Hepatocyte (in vitro differentiated cells): ENCODE measurements around the gene AGFG1.

ENCODE experiments used
- CTCF ChIP-seq: fragments of 200-600 bp; sonication (generic); IDR thresholded peaks from 2 replicates; pipeline ENCODE4 v1.5.1; 2016; ENCODE audit warnings: antibody characterized with exemption, mild to moderate bottlenecking; ENCODE audit not compliant: poor library complexity
- EZH2phosphoT487 ChIP-seq: fragments of 200-600 bp; sonication (generic); IDR thresholded peaks from one replicate; pipeline ENCODE4 v1.6.1; 2018; ENCODE audit warnings: antibody characterized with exemption, mild to moderate bottlenecking, low read depth, moderate library complexity; ENCODE audit not compliant: unreplicated experiment, severe bottlenecking

GRCh38 chr2:227606476-227606875 is 134.5 kb downstream of the AGFG1 start:
- TF ChIP-seq CTCF (no peak), EZH2phosphoT487 (no peak)
